IMR-90 (cell line): ENCODE data around the gene RNGTT. TPM values are rescaled to one million over a fixed set of nuclear protein-coding genes. Genes with fewer than 3 reads are reported as not detected.

Source experiments
- ATAC-seq: fragments of 200-7000 bp; cut with Tn5 transposase; 2 replicates; pipeline ENCODE4 v1.9.1; 2020; ENCODE audit warnings: low read depth, mild to moderate bottlenecking, moderate library complexity
- BruUV-seq: library from RNA; stranded (reverse); fragments of 400-500 nt; replicated peaks from 2 replicates; lab custom pipeline; 2021; lab: Mats Ljungman, UMichigan
- CTCF ChIA-PET: fragments of 300-600 bp; formaldehyde crosslinking; extraction: SDS; loops from one replicate; lab custom pipeline; 2021; ENCODE audit warnings: antibody characterized with exemption; lab: Yijun Ruan, JAX
- POLR2A ChIA-PET: fragments of 300-600 bp; sonication (Branson Sonifier 250); formaldehyde crosslinking; loops from one replicate; lab custom pipeline; 2022; ENCODE audit warnings: antibody characterized with exemption; ENCODE audit not compliant: unreplicated experiment; lab: Charles Lee
- DNase-seq: peaks from one replicate; pipeline ENCODE4 v3.0.0; 2013
- H2AFZ ChIP-seq: replicated peaks from 2 replicates; pipeline ENCODE3; 2013; ENCODE audit warnings: low read length, mild to moderate bottlenecking; ENCODE audit not compliant: poor library complexity
- H2AK5ac ChIP-seq: 2 replicates; pipeline ENCODE4 v1.6.1; 2013; ENCODE audit warnings: low read depth, low read length, inconsistent platforms
- H2AK9ac ChIP-seq: replicated peaks from 2 replicates; pipeline ENCODE3; 2013; ENCODE audit warnings: mild to moderate bottlenecking, low read depth, low read length, moderate library complexity; ENCODE audit not compliant: poor library complexity
- H2BK120ac ChIP-seq: 2 replicates; pipeline ENCODE4 v1.6.1; 2013; ENCODE audit warnings: low read depth, low read length, inconsistent platforms
- H2BK15ac ChIP-seq: 3 replicates; pipeline ENCODE4 v1.6.1; 2013; ENCODE audit warnings: low read depth, low read length, inconsistent platforms
- H2BK20ac ChIP-seq: 2 replicates; pipeline ENCODE4 v1.6.1; 2013; ENCODE audit warnings: low read depth, mild to moderate bottlenecking, inconsistent platforms, low read length, moderate library complexity
- H2BK5ac ChIP-seq: 2 replicates; pipeline ENCODE4 v1.6.1; 2013; ENCODE audit warnings: mild to moderate bottlenecking, low read depth, low read length, inconsistent platforms; ENCODE audit not compliant: poor library complexity, severe bottlenecking
- H3K14ac ChIP-seq: replicated peaks from 2 replicates; pipeline ENCODE4 v1.6.1; 2013; ENCODE audit warnings: low read depth, low read length, inconsistent platforms
- H3K18ac ChIP-seq: 2 replicates; pipeline ENCODE4 v1.6.1; 2013; ENCODE audit warnings: low read depth, low read length, control low read depth
- H3K23ac ChIP-seq: 2 replicates; pipeline ENCODE4 v1.6.1; 2013; ENCODE audit warnings: low read depth, low read length, inconsistent platforms
- H3K27ac ChIP-seq: 2 replicates; pipeline ENCODE4 v1.5.1; 2013; ENCODE audit warnings: mild to moderate bottlenecking, control low read depth, low read length; ENCODE audit not compliant: insufficient read depth
- H3K27me3 ChIP-seq: 2 replicates; pipeline ENCODE4 v1.6.1; 2013; ENCODE audit warnings: low read length; ENCODE audit not compliant: control insufficient read depth, insufficient read depth
- H3K36me3 ChIP-seq: 2 replicates; pipeline ENCODE4 v1.6.1; 2013; ENCODE audit warnings: low read length, mixed read lengths; ENCODE audit not compliant: control insufficient read depth, insufficient read depth
- H3K4ac ChIP-seq: 2 replicates; pipeline ENCODE4 v1.6.1; 2013; ENCODE audit warnings: low read depth, low read length, inconsistent platforms
- H3K4me1 ChIP-seq: 2 replicates; pipeline ENCODE4 v1.6.1; 2013; ENCODE audit warnings: low read length, mixed read lengths; ENCODE audit not compliant: control insufficient read depth, insufficient read depth
- H3K4me2 ChIP-seq: 2 replicates; pipeline ENCODE4 v1.6.1; 2013; ENCODE audit warnings: low read depth, mild to moderate bottlenecking, control low read depth, low read length, moderate library complexity
- H3K4me3 ChIP-seq: 2 replicates; pipeline ENCODE4 v1.5.1; 2013; ENCODE audit warnings: low read depth, mild to moderate bottlenecking, control low read depth, low read length, moderate library complexity; ENCODE audit not compliant: insufficient read depth
- H3K56ac ChIP-seq: 2 replicates; pipeline ENCODE4 v1.6.1; 2013; ENCODE audit warnings: low read length, inconsistent platforms; ENCODE audit not compliant: insufficient read depth; ENCODE audit errors: extremely low read depth
- H3K79me1 ChIP-seq, 2 experiments: 2 replicates each; pipeline ENCODE4 v1.6.1; 2013; ENCODE audit warnings: low read length in 2 of 2, inconsistent platforms in 1 of 2, low read depth in 1 of 2
- H3K9ac ChIP-seq: 2 replicates; pipeline ENCODE4 v1.6.1; 2013; ENCODE audit warnings: low read depth, low read length, control low read depth
- H3K9me1 ChIP-seq: 2 replicates; pipeline ENCODE4 v1.6.1; 2013; ENCODE audit warnings: low read length, inconsistent platforms; ENCODE audit not compliant: insufficient read depth
- H3K9me3 ChIP-seq: 2 replicates; pipeline ENCODE4 v1.6.1; 2013; ENCODE audit warnings: low read length; ENCODE audit not compliant: control insufficient read depth, insufficient read depth
- H4K20me1 ChIP-seq: 2 replicates; pipeline ENCODE4 v1.6.1; 2013; ENCODE audit warnings: low read length, inconsistent platforms; ENCODE audit not compliant: insufficient read depth
- H4K5ac ChIP-seq: 2 replicates; pipeline ENCODE4 v1.6.1; 2013; ENCODE audit warnings: mild to moderate bottlenecking, low read depth, low read length, control low read depth
- H4K8ac ChIP-seq, 2 experiments: 2 replicates each; pipeline ENCODE4 v1.6.1; 2013; ENCODE audit warnings: low read depth in 2 of 2, low read length in 2 of 2, control low read depth in 1 of 2, inconsistent platforms in 1 of 2
- H4K91ac ChIP-seq: 2 replicates; pipeline ENCODE4 v1.6.1; 2013; ENCODE audit warnings: low read depth, low read length, inconsistent platforms; ENCODE audit not compliant: insufficient read depth
- BHLHE40 ChIP-seq: fragments of 150-350 bp; IDR thresholded peaks from 2 replicates; pipeline ENCODE4 v1.6.1; 2016; ENCODE audit warnings: mild to moderate bottlenecking, low read depth, low read length
- CEBPB ChIP-seq: IDR thresholded peaks from 2 replicates; pipeline ENCODE4 v1.6.1; 2012; ENCODE audit warnings: low read depth, low read length, improper control_type of control experiment
- CHD1 ChIP-seq: IDR thresholded peaks from 2 replicates; pipeline ENCODE4 v1.6.1; 2012; ENCODE audit warnings: low read depth, low read length, improper control_type of control experiment
- FOS ChIP-seq: fragments of 150-350 bp; IDR thresholded peaks from 2 replicates; pipeline ENCODE4 v1.6.1; 2016; ENCODE audit warnings: low read depth, low read length
- MAFK ChIP-seq: IDR thresholded peaks from 2 replicates; pipeline ENCODE4 v1.6.1; 2012; ENCODE audit warnings: low read depth, low read length, improper control_type of control experiment
- MXI1 ChIP-seq: IDR thresholded peaks from 2 replicates; pipeline ENCODE4 v1.6.1; 2012; ENCODE audit warnings: low read depth, mild to moderate bottlenecking, low read length, moderate library complexity, borderline replicate concordance
- POLR2A ChIP-seq: IDR thresholded peaks from 2 replicates; pipeline ENCODE4 v1.6.1; 2012; ENCODE audit warnings: mild to moderate bottlenecking, low read depth, low read length
- RFX5 ChIP-seq: IDR thresholded peaks from 2 replicates; pipeline ENCODE4 v1.8.0; 2012; ENCODE audit warnings: low read depth, mild to moderate bottlenecking, low read length, moderate library complexity
- WGBS, 2 experiments: methylation state at CpG; one replicate each; pipeline versions ENCODE4 v1.1.5 to v1.1.7; 2013; ENCODE audit warnings: missing lambda C conversion rate in 2 of 2; ENCODE audit not compliant: insufficient read length in 1 of 2; ENCODE audit errors: extremely low coverage in 2 of 2; 5-methylcytosine and 5-hydroxymethylcytosine counted together
- dilution Hi-C: fragments of 300-500 bp; cut with HindIII; formaldehyde crosslinking; loops from one replicate; pipeline ENCODE4 v1.14.3; 2018; ENCODE audit warnings: low sequenced_read_pairs; ENCODE audit not compliant: unreplicated experiment
- in situ Hi-C: fragments of 300-500 bp; cut with MboI; formaldehyde crosslinking; loops from 3 replicates; pipeline ENCODE4 v1.14.3; 2019; ENCODE audit warnings: low sequenced_read_pairs, inconsistent platforms, mixed read lengths
- intact Hi-C: fragments of 100-400 bp; cut with micrococcal nuclease; formaldehyde crosslinking; loops from 2 replicates; pipeline ENCODE4 v1.10.0; 2022
- polyA plus RNA-seq, 3 experiments: library from polyadenylated mRNA; depleted of rRNA; stranded (reverse); fragments of >200 nt; gene quantifications; 2 replicates each; pipeline ENCODE4 v1.2.3, GENCODE V29; 2012; ENCODE audit warnings: low replicate concordance in 1 of 3
- total RNA-seq: library from RNA; depleted of rRNA; stranded (reverse); fragments of >200 nt; gene quantifications from 2 replicates; pipeline ENCODE4 v1.2.3, GENCODE V29; 2012

The RNGTT gene
- total and polyA plus RNA-seq, 2 of the 4 experiments (the other 2 are of a cell fraction): 5.4 to 21.7 TPM

DNA sequence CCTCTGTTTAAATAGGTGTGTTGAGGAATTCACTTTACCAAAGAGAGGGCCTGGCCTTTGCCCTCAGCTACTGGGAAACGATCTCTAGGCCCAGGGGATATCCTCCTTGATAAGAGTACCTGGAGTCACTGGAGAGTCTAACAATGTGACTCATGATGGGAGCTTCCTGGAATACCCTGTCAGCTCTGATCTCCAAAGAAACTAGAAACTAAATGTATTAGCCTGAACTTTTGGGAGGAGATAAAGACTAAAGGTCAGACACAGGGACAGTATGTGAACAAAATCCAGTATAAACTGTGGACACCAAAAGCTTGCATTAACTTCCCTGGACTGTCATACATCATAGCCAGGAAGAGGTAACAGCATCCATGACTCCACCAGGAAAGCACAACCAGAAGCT lies 148.5 kb downstream of the RNGTT start:
- no peak overlapping the region for H3K9ac ChIP-seq
- no peaks in the 10 kb centered on the region for H3K27me3 ChIP-seq
- no peak overlapping the region for H2AFZ ChIP-seq
- no peaks in the 10 kb centered on the region for H3K9me3 ChIP-seq
- H4K20me1 ChIP-seq: no peaks in the 10 kb centered on the region
- no peak overlapping the region for H2BK5ac ChIP-seq
- no peak overlapping the region for H3K18ac ChIP-seq
- ATAC-seq: no peak
- H3K27ac ChIP-seq: no peak overlapping the region
- no peak for TF ChIP-seq MXI1
- TF ChIP-seq CHD1: no peak
- no peak for TF ChIP-seq FOS
- no peak for TF ChIP-seq BHLHE40
- TF ChIP-seq CEBPB: no peak
- TF ChIP-seq POLR2A: no peak
- TF ChIP-seq MAFK: no peak
- no peak for TF ChIP-seq RFX5
- POLR2A ChIA-PET: no interaction called here
- H3K4me3 ChIP-seq: no peak overlapping the region
- H3K4me1 ChIP-seq: 0 out of 2 replicates have a peak, but pooled peaks cover 2% of the 10 kb centered on the region
- no peak overlapping the region for H3K23ac ChIP-seq
- no peak overlapping the region for H4K8ac ChIP-seq
- DNase-seq: no peak
- no peak overlapping the region for H2BK15ac ChIP-seq
- H3K79me1 ChIP-seq: peaks cover 4 to 11% of the 10 kb centered on the region in 2 experiments; a peak in 2 of 4 replicates
- no peak overlapping the region for H2BK20ac ChIP-seq
- dilution Hi-C loops (no loop called here), in situ Hi-C loops (no loop called here), intact Hi-C loops (no loop called here)
- no peaks in the 10 kb centered on the region for H3K36me3 ChIP-seq
- no peak overlapping the region for H4K91ac ChIP-seq
- no peak overlapping the region for H3K14ac ChIP-seq
- no CpG with 5 or more reads among the region's 1 CpG for WGBS, 2 experiments
- H3K56ac ChIP-seq: no peak overlapping the region
- no peak overlapping the region for H2AK5ac ChIP-seq
- no peaks in the 10 kb centered on the region for H3K9me1 ChIP-seq
- no peak overlapping the region for H2BK120ac ChIP-seq
- no peak overlapping the region for H2AK9ac ChIP-seq
- H3K4ac ChIP-seq: no peak overlapping the region
- CTCF ChIA-PET: no interaction called here
- BruUV-seq: no TSS peak
- no peak overlapping the region for H4K5ac ChIP-seq
- no peak overlapping the region for H3K4me2 ChIP-seq
